ENCODE results near the gene DOC2A. TPM values are rescaled to one million over a fixed set of nuclear protein-coding genes. Genes with fewer than 3 reads are reported as not detected.

Gene DOC2A
- 0.09 and 0.33 TPM in 2 replicates for total RNA-seq

DNA sequence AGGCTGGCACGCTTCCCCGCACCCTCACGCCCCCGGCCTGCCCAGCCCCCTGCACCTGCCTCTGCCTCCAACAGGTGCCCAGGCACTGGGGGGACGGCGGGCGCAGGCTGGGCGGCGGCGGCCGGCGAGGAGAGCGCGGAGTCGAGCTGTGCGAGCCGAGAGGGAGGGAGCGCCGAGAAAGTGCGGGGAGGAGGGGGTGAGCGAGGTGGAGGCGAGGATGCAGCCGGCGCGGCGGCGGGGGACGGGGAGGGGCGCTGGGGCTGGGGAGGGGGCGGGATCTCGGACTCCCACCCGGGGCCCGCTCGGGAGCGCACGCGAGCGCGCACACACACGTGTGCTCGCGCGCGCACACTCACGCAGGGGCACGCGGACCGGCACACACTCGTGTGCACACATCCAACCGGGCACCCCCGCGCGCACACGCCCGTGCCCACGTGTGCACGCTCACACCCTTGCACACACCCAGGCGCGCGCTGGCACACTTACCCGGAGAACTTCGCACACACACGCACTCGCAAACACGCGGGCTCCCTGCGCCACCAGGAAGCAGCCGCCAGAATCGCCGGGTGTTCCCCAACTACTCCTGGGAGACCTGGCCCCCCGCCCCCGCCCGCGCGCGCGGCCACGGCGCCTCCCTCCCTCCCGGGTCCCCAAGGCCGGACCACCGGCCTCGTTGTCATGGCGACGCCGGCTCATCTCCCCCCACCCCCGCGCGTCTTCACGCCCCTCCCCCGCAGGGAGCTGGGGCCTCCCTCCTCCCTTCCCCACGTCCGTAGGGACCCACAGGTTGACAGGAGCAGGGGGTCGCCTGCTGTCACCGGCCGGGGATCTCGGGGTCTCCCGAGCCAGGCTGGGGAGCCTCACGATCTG, at the start of gene DOC2A:
Gene DOC2A, minus strand, starts transcription at position 184 of the 870 bp plus-strand sequence. CDS start 805 bp downstream, outside the sequence.

GRCh38 chr16:30030841-30031413, 20.1 kb upstream of the DOC2A start, which contains the start of gene TLCD3B:
Gene TLCD3B, minus strand, starts transcription at chr16:30031271. Its CDS starts 744 bp downstream, at chr16:30030527.

GRCh38 chr16:30022887-30023286, 12.1 kb upstream of the DOC2A start, which contains the start of gene C16orf92:
Gene C16orf92, plus strand, starts transcription at chr16:30023198. Its CDS starts 143 bp downstream, at chr16:30023341.

DNA sequence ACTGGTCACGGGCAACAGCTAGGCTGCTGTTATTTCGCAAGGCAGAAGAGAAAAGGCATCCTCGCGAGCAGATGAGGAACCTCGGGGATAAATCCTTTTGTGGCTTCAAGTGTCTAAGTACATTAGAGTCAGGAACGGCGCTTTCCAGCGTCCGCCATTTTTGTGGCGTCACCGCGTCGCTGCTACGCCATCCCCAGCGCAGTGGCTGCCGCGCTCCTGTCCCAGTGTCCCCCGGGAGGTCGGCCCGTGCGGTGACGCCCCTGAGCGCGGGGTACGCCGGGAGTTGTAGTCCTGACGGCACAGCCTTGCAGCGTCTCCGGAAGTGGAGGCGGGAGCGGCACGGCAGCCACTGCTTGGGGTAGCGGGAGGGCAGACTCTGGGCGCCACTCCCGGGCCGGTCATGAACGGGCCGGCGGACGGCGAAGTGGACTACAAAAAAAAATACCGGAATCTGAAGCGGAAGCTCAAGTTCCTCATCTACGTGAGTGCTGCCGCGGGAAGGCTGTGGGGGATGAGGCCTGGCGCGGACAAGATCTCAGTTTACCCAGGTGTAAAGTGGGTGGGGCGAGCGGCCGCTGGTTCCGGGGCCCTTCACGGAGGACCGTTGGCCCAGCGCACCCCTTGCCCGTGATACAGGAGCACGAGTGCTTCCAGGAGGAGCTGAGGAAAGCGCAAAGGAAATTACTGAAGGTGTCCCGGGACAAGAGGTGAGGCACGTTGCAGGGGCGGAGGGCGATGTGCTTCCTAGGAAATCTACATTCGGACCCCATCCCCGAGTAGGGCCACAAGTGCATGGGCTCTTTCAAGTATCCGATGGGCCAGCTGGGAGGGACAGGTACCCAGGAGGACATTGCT, 14.7 kb downstream of the DOC2A start, which contains the start of gene INO80E:
Gene INO80E, plus strand, starts transcription at position 331 of the 855 bp plus-strand sequence. Its CDS starts 70 bp downstream, at position 401.

GRCh38 chr16:29995324-29995910, 15.4 kb downstream of the DOC2A start, which contains the start of gene HIRIP3:
Gene HIRIP3, minus strand, starts transcription at chr16:29995617. Its CDS starts 12 bp downstream, at chr16:29995605.

GRCh38 chr16:29973384-29974246, 37.2 kb downstream of the DOC2A start, which contains the start of gene TAOK2:
Gene TAOK2, plus strand, starts transcription at chr16:29973868. Its CDS starts 3,905 bp downstream, at chr16:29977773.

GRCh38 chr16:29961479-29962343, 49.1 kb downstream of the DOC2A start, which contains the start of gene TMEM219:
Gene TMEM219, plus strand, starts transcription at chr16:29962079. Its CDS starts 1,065 bp downstream, at chr16:29963144.

Other genes with a start within 250 kb of the DOC2A start
- gene ZG16, start 232.8 kb downstream of the DOC2A start, total RNA-seq: not detected in 2 replicates
- gene KIF22, start 220.3 kb downstream of the DOC2A start, total RNA-seq: 15.1 TPM in 2 replicates
- 102 and 129 TPM in 2 replicates for gene MAZ, start 204.5 kb downstream of the DOC2A start, total RNA-seq
- under 0.01 and 0.09 TPM in 2 replicates for gene PRRT2, start 198.8 kb downstream of the DOC2A start, total RNA-seq
- gene PAGR1, start 194.9 kb downstream of the DOC2A start, total RNA-seq: 14.0 and 15.6 TPM in 2 replicates
- gene MVP, start 190.6 kb downstream of the DOC2A start, total RNA-seq: 106 and 116 TPM in 2 replicates
- gene CDIPT, start 147.8 kb downstream of the DOC2A start, total RNA-seq: 68.7 and 73.8 TPM in 2 replicates
- gene SEZ6L2, start 111.5 kb downstream of the DOC2A start, total RNA-seq: 0.26 and 0.98 TPM in 2 replicates
- gene ASPHD1, start 110.5 kb downstream of the DOC2A start, total RNA-seq: 0.17 and 0.33 TPM in 2 replicates
- gene KCTD13, start 84.8 kb downstream of the DOC2A start, total RNA-seq: 2.6 and 3.2 TPM in 2 replicates
- gene TMEM219, start 48.9 kb downstream of the DOC2A start, total RNA-seq: 54.8 and 69.0 TPM in 2 replicates
- 77.8 and 79.8 TPM in 2 replicates for gene TAOK2, start 37.2 kb downstream of the DOC2A start, total RNA-seq
- gene HIRIP3, start 15.4 kb downstream of the DOC2A start, total RNA-seq: 3.6 and 5.5 TPM in 2 replicates
- gene INO80E, start 14.8 kb downstream of the DOC2A start, total RNA-seq: 16.6 and 17.7 TPM in 2 replicates
- gene C16orf92, start 12.2 kb upstream of the DOC2A start, total RNA-seq: not detected in 2 replicates
- not detected in 2 replicates for gene TLCD3B, start 20.2 kb upstream of the DOC2A start, total RNA-seq
- gene ALDOA, start 54.7 kb upstream of the DOC2A start, total RNA-seq: 155 and 225 TPM in 2 replicates
- 190 and 227 TPM in 2 replicates for gene PPP4C, start 65.0 kb upstream of the DOC2A start, total RNA-seq
- gene TBX6, start 80.9 kb upstream of the DOC2A start, total RNA-seq: 0.11 and 0.26 TPM in 2 replicates
- gene YPEL3, start 85.2 kb upstream of the DOC2A start, total RNA-seq: 22.9 and 26.1 TPM in 2 replicates
- gene GDPD3, start 102.5 kb upstream of the DOC2A start, total RNA-seq: 0.86 and 1.2 TPM in 2 replicates
- gene MAPK3, start 112.2 kb upstream of the DOC2A start, total RNA-seq: 39.7 and 43.9 TPM in 2 replicates
- gene CORO1A, start 172.6 kb upstream of the DOC2A start, total RNA-seq: 0.76 and 1.5 TPM in 2 replicates
- 13.4 and 26.9 TPM in 2 replicates for gene BOLA2B, start 182.6 kb upstream of the DOC2A start, total RNA-seq
- 43.8 and 54.1 TPM in 2 replicates for gene SLX1A, start 182.8 kb upstream of the DOC2A start, total RNA-seq
- gene SULT1A3, start 188.2 kb upstream of the DOC2A start, total RNA-seq: 1.5 and 1.9 TPM in 2 replicates
- gene NPIPB13, start 237.5 kb upstream of the DOC2A start, total RNA-seq: 0.43 and 2.0 TPM in 2 replicates